Transverse colon (tissue), 4 donors: ENCODE results near the gene VENTX.

Experiments used
- EP300 ChIP-seq: sonication (generic); formaldehyde crosslinking; IDR thresholded peaks from one replicate; pipeline ENCODE4 v1.6.1; 2017; ENCODE audit warnings: antibody characterized with exemption, low read depth
- POLR2A ChIP-seq: fragments of 450-650 bp; IDR thresholded peaks from one replicate; pipeline ENCODE4 v1.6.1; 2016; ENCODE audit warnings: antibody characterized with exemption, mild to moderate bottlenecking, moderate library complexity
- POLR2AphosphoS5 ChIP-seq, 3 donors: sonication (generic); formaldehyde crosslinking; IDR thresholded peaks; one replicate each; pipeline ENCODE4 v1.6.1; 2016; ENCODE audit warnings: antibody characterized with exemption in 3 of 3
- TF ChIP-seq, protein P1 (sequence below), 5 experiments: fragments of 200-600 bp in 3 of 5; fragments of 450-650 bp in 2 of 5; sonication (generic) in 3 of 5; IDR thresholded peaks; 1 replicate in 2 of 5; 2 replicates in 3 of 5; pipeline ENCODE4 v1.5.1; 2016 to 2017; ENCODE audit warnings: antibody characterized with exemption in 5 of 5, inconsistent platforms in 3 of 5, mild to moderate bottlenecking in 2 of 5, moderate library complexity in 1 of 5

DNA sequence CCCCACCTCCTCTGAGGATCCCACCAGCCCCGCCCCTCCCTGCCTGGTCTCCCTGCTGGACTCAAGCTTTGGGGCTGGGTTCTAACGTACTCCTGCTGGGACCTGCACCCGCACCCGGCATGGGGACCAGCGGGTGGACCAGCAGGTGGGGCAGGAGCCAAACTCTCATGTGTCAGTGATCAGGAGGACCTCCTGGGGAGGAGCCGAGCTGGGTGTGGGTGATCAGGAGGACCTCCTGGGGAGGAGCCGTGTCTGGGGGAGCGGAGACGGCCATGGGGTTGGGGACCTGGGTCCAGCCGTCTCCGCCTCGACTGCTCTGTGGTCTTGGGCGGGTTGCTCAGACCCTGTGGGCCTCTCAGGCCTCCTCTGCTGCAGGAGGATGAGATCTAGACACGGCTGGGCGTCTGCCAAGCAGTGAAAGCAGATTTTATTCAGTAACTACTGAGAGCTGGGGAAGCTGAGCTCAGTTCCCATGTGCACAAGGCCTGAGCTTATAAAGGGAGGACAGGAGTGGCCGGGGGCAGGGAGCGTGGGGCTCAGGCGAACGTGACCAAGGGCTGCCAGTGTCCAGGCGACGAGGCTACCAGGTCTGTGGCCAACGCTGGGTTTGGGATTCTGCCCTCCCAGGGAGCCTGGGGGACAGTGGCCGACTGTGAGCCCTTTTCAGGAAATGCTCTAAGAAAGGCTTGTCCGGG is 41.3 kb upstream of the VENTX start:
- TF ChIP-seq, protein P1, sequence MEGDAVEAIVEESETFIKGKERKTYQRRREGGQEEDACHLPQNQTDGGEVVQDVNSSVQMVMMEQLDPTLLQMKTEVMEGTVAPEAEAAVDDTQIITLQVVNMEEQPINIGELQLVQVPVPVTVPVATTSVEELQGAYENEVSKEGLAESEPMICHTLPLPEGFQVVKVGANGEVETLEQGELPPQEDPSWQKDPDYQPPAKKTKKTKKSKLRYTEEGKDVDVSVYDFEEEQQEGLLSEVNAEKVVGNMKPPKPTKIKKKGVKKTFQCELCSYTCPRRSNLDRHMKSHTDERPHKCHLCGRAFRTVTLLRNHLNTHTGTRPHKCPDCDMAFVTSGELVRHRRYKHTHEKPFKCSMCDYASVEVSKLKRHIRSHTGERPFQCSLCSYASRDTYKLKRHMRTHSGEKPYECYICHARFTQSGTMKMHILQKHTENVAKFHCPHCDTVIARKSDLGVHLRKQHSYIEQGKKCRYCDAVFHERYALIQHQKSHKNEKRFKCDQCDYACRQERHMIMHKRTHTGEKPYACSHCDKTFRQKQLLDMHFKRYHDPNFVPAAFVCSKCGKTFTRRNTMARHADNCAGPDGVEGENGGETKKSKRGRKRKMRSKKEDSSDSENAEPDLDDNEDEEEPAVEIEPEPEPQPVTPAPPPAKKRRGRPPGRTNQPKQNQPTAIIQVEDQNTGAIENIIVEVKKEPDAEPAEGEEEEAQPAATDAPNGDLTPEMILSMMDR (IDR thresholded peaks at IDR 0.05), result no peak
- TF ChIP-seq POLR2A (no peak), POLR2AphosphoS5 (IDR thresholded peaks at IDR 0.05) (no peak), EP300 (no peak)
